B cell (primary cell): Measurements from ENCODE around the gene UMODL1. TPM values are rescaled to one million over a fixed set of nuclear protein-coding genes. Genes with fewer than 3 reads are reported as not detected.

Source experiments
- ATAC-seq: fragments of 200-7000 bp; cut with Tn5 transposase; one replicate; pipeline ENCODE4 v1.10.0; 2021; ENCODE audit warnings: low read depth, mild to moderate bottlenecking, moderate number of reproducible peaks, moderate library complexity
- CTCF ChIA-PET: fragments of 350-600 bp; sonication (Branson Sonifier 250); formaldehyde crosslinking; loops from one replicate; lab custom pipeline; 2021; ENCODE audit warnings: antibody characterized with exemption, inconsistent platforms; lab: Charles Lee
- POLR2A ChIA-PET: fragments of 350-600 bp; sonication (Branson Sonifier 250); formaldehyde crosslinking; loops from one replicate; lab custom pipeline; 2021; ENCODE audit warnings: antibody characterized with exemption; lab: Charles Lee
- DNase-seq: peaks from one replicate; pipeline ENCODE4 v3.0.0; 2013
- H2AFZ ChIP-seq: 2 replicates; pipeline ENCODE4 v1.6.1; 2012; ENCODE audit warnings: mild to moderate bottlenecking, low read depth, low read length; ENCODE audit not compliant: insufficient read depth, poor library complexity, severe bottlenecking
- H3K27ac ChIP-seq, 2 donors: 1 replicate in 1 of 2; 2 replicates in 1 of 2; pipeline ENCODE4 v1.5.1; 2012 to 2013; ENCODE audit warnings: low read length in 2 of 2, mild to moderate bottlenecking in 2 of 2, moderate library complexity in 1 of 2
- H3K27me3 ChIP-seq, 4 experiments: fragments of 200-600 bp in 1 of 4; sonication (generic) in 1 of 4; replicated peaks in 1 of 4; 1 replicate in 2 of 4; 2 replicates in 2 of 4; pipeline versions ENCODE4 v1.6.1 to v1.7.0; 2013 to 2016; ENCODE audit warnings: low read length in 3 of 4, mild to moderate bottlenecking in 2 of 4, mixed read lengths in 1 of 4, moderate library complexity in 1 of 4; ENCODE audit not compliant: insufficient read depth in 4 of 4, control insufficient read depth in 3 of 4; ENCODE audit errors: control extremely low read depth in 1 of 4
- H3K36me3 ChIP-seq, 2 experiments: replicated peaks in 1 of 2; 1 replicate in 1 of 2; 2 replicates in 1 of 2; pipeline versions ENCODE4 v1.6.1 to v1.7.1; 2013; ENCODE audit warnings: low read length in 1 of 2; ENCODE audit not compliant: insufficient read depth in 2 of 2, control insufficient read depth in 1 of 2; ENCODE audit errors: control extremely low read depth in 1 of 2, extremely low read depth in 1 of 2
- H3K4me1 ChIP-seq, 2 donors: fragments of 200-600 bp in 1 of 2; sonication (generic) in 1 of 2; 1 replicate in 1 of 2; 2 replicates in 1 of 2; pipeline versions ENCODE4 v1.5.1 to v1.6.1; 2013 to 2017; ENCODE audit warnings: low read length in 2 of 2; ENCODE audit not compliant: control insufficient read depth in 2 of 2, insufficient read depth in 2 of 2
- H3K4me2 ChIP-seq: replicated peaks from 2 replicates; pipeline ENCODE3; 2012; ENCODE audit warnings: mild to moderate bottlenecking, low read depth, low read length; ENCODE audit not compliant: poor library complexity, severe bottlenecking
- H3K4me3 ChIP-seq, 5 experiments: fragments of 200-600 bp in 1 of 5; sonication (generic) in 1 of 5; 1 replicate in 3 of 5; 2 replicates in 2 of 5; pipeline versions ENCODE4 v1.5.1 to v1.7.0; 2011 to 2016; ENCODE audit warnings: low read length in 4 of 5, mild to moderate bottlenecking in 4 of 5, low read depth in 2 of 5, control low read depth in 1 of 5, moderate library complexity in 1 of 5; ENCODE audit not compliant: insufficient read depth in 1 of 5; ENCODE audit errors: control extremely low read depth in 1 of 5, extremely low read depth in 1 of 5
- H3K79me2 ChIP-seq: fragments of 200-600 bp; sonication (generic); one replicate; pipeline ENCODE4 v1.6.0; 2016; ENCODE audit warnings: low read length; ENCODE audit not compliant: control insufficient read depth, insufficient read depth
- H3K9ac ChIP-seq: fragments of 200-600 bp; sonication (generic); 2 replicates; pipeline ENCODE4 v1.6.1; 2017; ENCODE audit warnings: mild to moderate bottlenecking, low read length, moderate library complexity
- H3K9me3 ChIP-seq, 3 donors: one replicate each; pipeline versions ENCODE4 v1.6.1 to v1.7.1; 2013; ENCODE audit warnings: low read length in 2 of 3; ENCODE audit not compliant: control insufficient read depth in 2 of 3, insufficient read depth in 1 of 3; ENCODE audit errors: control extremely low read depth in 1 of 3
- H4K20me1 ChIP-seq: 2 replicates; pipeline ENCODE4 v1.6.0; 2012; ENCODE audit warnings: mild to moderate bottlenecking, low read length; ENCODE audit not compliant: insufficient read depth, control insufficient read depth, poor library complexity, severe bottlenecking
- H3K27ac Mint-ChIP-seq: one replicate; pipeline ENCODE4 v1.8.0; 2021; ENCODE audit warnings: mixed read lengths
- H3K27me3 Mint-ChIP-seq: one replicate; pipeline ENCODE4 v1.8.0; 2021; ENCODE audit warnings: mixed read lengths
- H3K4me1 Mint-ChIP-seq: one replicate; pipeline ENCODE4 v1.8.0; 2021; ENCODE audit warnings: mixed read lengths
- H3K4me3 Mint-ChIP-seq: one replicate; pipeline ENCODE4 v1.8.0; 2021; ENCODE audit warnings: mixed read lengths
- H3K9me3 Mint-ChIP-seq: one replicate; pipeline ENCODE4 v1.8.0; 2022; ENCODE audit warnings: mixed read lengths; ENCODE audit not compliant: insufficient read depth
- CTCF ChIP-seq: fragments of 200-600 bp; IDR thresholded peaks from one replicate; pipeline ENCODE4 v1.8.0; 2022; ENCODE audit warnings: antibody characterized with exemption, mild to moderate bottlenecking
- EZH2 ChIP-seq: IDR thresholded peaks from 2 replicates; pipeline ENCODE4 v1.6.1; 2012; ENCODE audit warnings: borderline replicate concordance, low read depth, mild to moderate bottlenecking, moderate library complexity, low read length; ENCODE audit not compliant: insufficient read depth, poor library complexity, severe bottlenecking
- WGBS: methylation state at CpG from one replicate; pipeline ENCODE4 v1.1.5; 2013; ENCODE audit warnings: missing lambda C conversion rate; ENCODE audit not compliant: insufficient coverage; 5-methylcytosine and 5-hydroxymethylcytosine counted together
- intact Hi-C: fragments of 100-400 bp; cut with micrococcal nuclease; formaldehyde crosslinking; loops from one replicate; pipeline ENCODE4 v1.10.0; 2022
- polyA plus RNA-seq: library from polyadenylated mRNA; depleted of rRNA; stranded (reverse); fragments of >200 nt; gene quantifications from 2 replicates; pipeline ENCODE4 v1.2.3, GENCODE V29; 2012
- total RNA-seq, 2 donors: library from RNA; stranded (reverse); fragments of 120-200 nt in 1 of 2; gene quantifications; 1 replicate in 1 of 2; 2 replicates in 1 of 2; pipeline versions ENCODE4 v1.2.3 to v1.2.4, GENCODE V29; 2013 to 2022

The UMODL1 gene
- total and polyA plus RNA-seq, 2 donors (not counting 1 experiment from before 2014, with no cell fraction given) = 0.10 to 0.49 TPM

- Histone ChIP-seq H3K27ac (no peak overlapping the region), H3K4me3 (no peak overlapping the region), H3K27me3 (no peaks in the 10 kb centered on the region), H3K36me3 (no peaks in the 10 kb centered on the region), H3K9ac (no peak overlapping the region), H3K4me1 (peaks cover 15 to 26% of the 10 kb centered on the region in 2 donors), H3K9me3 (no peaks in the 10 kb centered on the region), H3K79me2 (no peaks in the 10 kb centered on the region), H4K20me1 (no peaks in the 10 kb centered on the region), H2AFZ (no peak overlapping the region), H3K4me2 (peak overlapping the region; percentile 28)
- Mint-ChIP-seq H3K4me3 (no peak overlapping the region), H3K27ac (peak overlapping the region; percentile 37), H3K9me3 (no peaks in the 10 kb centered on the region), H3K4me1 (peaks cover 24% of the 10 kb centered on the region), H3K27me3 (no peaks in the 10 kb centered on the region)
- ATAC-seq (no peak), DNase-seq (no peak)
- 86% methylated on average over 12 of the region's 13 CpGs for WGBS
- ChIA-PET CTCF (interaction anchor here (1.7 kb wide), 1 partner anchor 38 kb away, joined by 6 read pairs; no protein-coding TSS in a partner anchor), POLR2A (no interaction called here)
- TF ChIP-seq CTCF = no peak
- no peak for TF ChIP-seq EZH2
- intact Hi-C loops = no loop called here
Observed at GRCh38 chr21:42079008-42079938, 8.2 kb downstream of the UMODL1 start.
